Stimulated activated CD4-positive, alpha-beta T cell treated with anti-CD3 and anti-CD28 coated beads, Interleukin-15, amount 100 ng/mL, for 1 hour (primary cell): ENCODE measurements around the gene UNG.
A peak's percentile ranks its signal among the peaks of the same experiment; 100 is the strongest.

Experiments
- DNase-seq, 2 donors: peaks; one replicate each; pipeline ENCODE4 v3.0.0-alpha.2; 2020; ENCODE audit warnings: low read depth in 1 of 2, low spot score in 1 of 2

Gene UNG

GRCh38 chr12:109154451-109155438 is 57.3 kb downstream of the UNG start:
- DNase-seq, result peak; percentile 67 to 78

GRCh38 chr12:109156036-109156435 is 58.6 kb downstream of the UNG start:
- DNase-seq, result no peak

GRCh38 chr12:109156586-109156985 is 59.2 kb downstream of the UNG start:
- no peak for DNase-seq

GRCh38 chr12:109157986-109158385 is 60.6 kb downstream of the UNG start:
- no peak for DNase-seq

GRCh38 chr12:109160433-109160832 is 63.0 kb downstream of the UNG start:
- no peak for DNase-seq
